Vagina (tissue), 2 donors: ENCODE data around the gene KREMEN2. TPM values are rescaled to one million over a fixed set of nuclear protein-coding genes. Genes with fewer than 3 reads are reported as not detected.

Experiments
- DNase-seq, 2 donors: peaks; one replicate each; pipeline ENCODE4 v3.0.0-alpha.2; 2017; ENCODE audit errors: extremely low spot score in 2 of 2
- H3K27ac ChIP-seq: fragments of 200-600 bp; sonication (generic); one replicate; pipeline ENCODE4 v1.5.1; 2019
- H3K27me3 ChIP-seq: fragments of 200-600 bp; sonication (generic); one replicate; pipeline ENCODE4 v1.5.1; 2019
- H3K36me3 ChIP-seq, 2 donors: fragments of 200-600 bp; sonication (generic); one replicate each; pipeline ENCODE4 v1.5.1; 2017 to 2019
- H3K4me1 ChIP-seq: fragments of 200-600 bp; sonication (generic); one replicate; pipeline ENCODE4 v1.5.1; 2019
- H3K4me3 ChIP-seq, 2 donors: fragments of 200-600 bp; sonication (generic); 1 replicate in 1 of 2; 2 replicates in 1 of 2; pipeline ENCODE4 v1.5.1; 2016 to 2019
- H3K9me3 ChIP-seq: fragments of 200-600 bp; sonication (generic); one replicate; pipeline ENCODE4 v1.5.1; 2019
- POLR2A ChIP-seq, 2 donors: fragments of 450-650 bp; IDR thresholded peaks; one replicate each; pipeline ENCODE4 v1.6.1; 2017; ENCODE audit warnings: antibody characterized with exemption in 2 of 2, mild to moderate bottlenecking in 2 of 2, moderate library complexity in 2 of 2
- POLR2AphosphoS5 ChIP-seq, 2 donors: sonication (generic); formaldehyde crosslinking; IDR thresholded peaks; one replicate each; pipeline ENCODE4 v1.9.0; 2017; ENCODE audit warnings: antibody characterized with exemption in 2 of 2, mild to moderate bottlenecking in 2 of 2, low read depth in 1 of 2; ENCODE audit not compliant: insufficient read depth in 1 of 2
- intact Hi-C: fragments of 100-400 bp; cut with DNase I; formaldehyde crosslinking; loops from one replicate; pipeline ENCODE4 v1.15.1; 2023
- total RNA-seq: library from RNA; depleted of rRNA; stranded (reverse); fragments of >200 nt; gene quantifications from one replicate; pipeline ENCODE4 v1.2.3, GENCODE V29; 2016
- TF ChIP-seq, protein P1 (sequence below), 3 experiments: fragments of 450-650 bp in 2 of 3; fragments of 200-600 bp in 1 of 3; sonication (generic) in 1 of 3; IDR thresholded peaks; one replicate each; pipeline ENCODE4 v1.5.1; 2017 to 2019; ENCODE audit warnings: antibody characterized with exemption in 3 of 3, mild to moderate bottlenecking in 2 of 3, moderate library complexity in 2 of 3

KREMEN2 gene
- total RNA-seq, 1 donor from 2014 or later, result not detected

DNA sequence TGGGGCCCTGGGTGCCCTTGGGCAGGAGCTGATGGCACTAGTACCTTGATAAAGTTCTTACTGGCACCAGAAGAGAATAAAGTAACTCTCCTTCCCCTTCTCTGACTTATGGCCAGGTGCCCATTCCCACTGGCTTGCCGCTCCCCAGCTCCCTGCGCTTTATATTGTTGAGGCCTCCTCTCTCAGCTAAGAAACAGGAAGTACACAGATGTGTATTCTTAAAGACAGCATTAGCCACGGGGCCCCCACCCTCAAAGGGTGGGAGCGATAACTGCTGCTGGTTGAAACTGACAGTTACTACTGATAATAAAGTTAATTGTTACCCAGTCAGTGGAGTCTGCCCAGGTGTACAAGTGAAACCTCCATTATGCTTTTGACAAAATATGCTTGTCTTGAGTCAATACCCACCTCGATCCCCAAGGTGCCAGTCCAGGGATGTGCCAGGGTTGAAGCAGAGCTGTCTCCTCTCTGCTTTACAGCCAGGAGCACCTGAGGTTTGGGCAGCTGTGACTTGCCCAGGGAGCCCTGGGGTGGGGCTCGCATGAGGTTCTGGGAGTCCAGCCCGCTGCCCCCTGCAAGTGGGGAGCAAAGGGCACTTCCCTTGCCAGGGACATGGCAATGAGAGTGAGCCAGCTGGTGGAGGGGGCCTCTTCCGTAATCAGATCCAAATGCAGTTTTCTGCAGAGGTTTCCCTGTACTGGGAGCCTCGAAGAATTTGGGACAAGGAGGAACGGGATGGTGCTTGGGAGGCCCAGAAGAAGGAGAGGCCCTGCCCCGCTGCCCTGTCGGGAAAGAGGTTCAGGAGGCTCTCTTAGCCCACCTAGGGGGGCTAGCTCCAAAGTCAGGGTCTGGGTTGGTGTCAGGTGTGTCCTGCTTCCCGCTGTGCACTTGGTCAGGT lies 43.2 kb downstream of the KREMEN2 start:
- peaks cover 7% of the 10 kb centered on the region for H3K27me3 ChIP-seq

DNA sequence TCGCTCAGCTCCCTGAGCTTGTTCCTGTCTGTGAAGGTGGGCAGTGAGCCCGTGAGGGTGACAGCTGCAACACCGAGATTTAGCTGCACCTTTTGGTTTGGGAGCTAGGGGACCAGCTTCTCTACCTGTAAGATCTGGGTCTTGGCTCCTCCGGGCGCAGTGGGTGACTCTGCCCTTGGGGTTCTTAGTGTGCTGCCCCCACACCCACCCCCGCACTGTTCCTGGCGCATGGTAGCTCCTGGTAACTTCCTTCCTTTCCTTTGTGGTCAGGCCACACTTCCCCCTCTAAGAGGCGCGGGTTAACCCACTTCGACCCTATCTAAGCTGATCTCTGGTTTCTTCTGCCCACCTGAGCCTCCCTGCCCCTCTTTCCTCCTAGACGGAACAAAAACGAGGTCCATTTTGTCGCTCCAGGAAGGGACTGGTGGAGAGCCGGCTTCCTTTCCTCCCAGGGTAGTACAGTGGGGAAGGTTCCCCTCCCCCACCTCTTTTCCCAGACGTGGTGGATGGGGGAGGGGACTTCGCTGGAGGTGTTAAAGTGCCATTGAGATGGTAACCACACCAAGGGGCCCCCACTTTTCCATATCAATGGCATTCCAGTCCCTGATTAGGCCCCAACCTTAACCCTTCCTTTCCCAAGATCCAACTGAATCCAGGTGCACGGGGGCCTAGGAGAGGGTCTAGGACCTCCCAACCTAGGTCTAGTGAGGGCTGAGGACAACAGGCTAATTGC lies 44.0 kb downstream of the KREMEN2 start:
- DNase-seq, result no peak
- intact Hi-C loops, result no loop called here
- Histone ChIP-seq H3K4me1 (peaks cover 8% of the 10 kb centered on the region), H3K36me3 (no peaks in the 10 kb centered on the region), H3K9me3 (no peaks in the 10 kb centered on the region), H3K27ac (no peak overlapping the region), H3K4me3 (no peak overlapping the region), H3K27me3 (peaks cover 11% of the 10 kb centered on the region)
- TF ChIP-seq POLR2A (IDR thresholded peaks at IDR 0.05) (no peak), POLR2AphosphoS5 (IDR thresholded peaks at IDR 0.05; ENCODE audit: insufficient read depth in 1 of 2, low read depth in 1 of 2) (no peak)
- TF ChIP-seq, protein P1, sequence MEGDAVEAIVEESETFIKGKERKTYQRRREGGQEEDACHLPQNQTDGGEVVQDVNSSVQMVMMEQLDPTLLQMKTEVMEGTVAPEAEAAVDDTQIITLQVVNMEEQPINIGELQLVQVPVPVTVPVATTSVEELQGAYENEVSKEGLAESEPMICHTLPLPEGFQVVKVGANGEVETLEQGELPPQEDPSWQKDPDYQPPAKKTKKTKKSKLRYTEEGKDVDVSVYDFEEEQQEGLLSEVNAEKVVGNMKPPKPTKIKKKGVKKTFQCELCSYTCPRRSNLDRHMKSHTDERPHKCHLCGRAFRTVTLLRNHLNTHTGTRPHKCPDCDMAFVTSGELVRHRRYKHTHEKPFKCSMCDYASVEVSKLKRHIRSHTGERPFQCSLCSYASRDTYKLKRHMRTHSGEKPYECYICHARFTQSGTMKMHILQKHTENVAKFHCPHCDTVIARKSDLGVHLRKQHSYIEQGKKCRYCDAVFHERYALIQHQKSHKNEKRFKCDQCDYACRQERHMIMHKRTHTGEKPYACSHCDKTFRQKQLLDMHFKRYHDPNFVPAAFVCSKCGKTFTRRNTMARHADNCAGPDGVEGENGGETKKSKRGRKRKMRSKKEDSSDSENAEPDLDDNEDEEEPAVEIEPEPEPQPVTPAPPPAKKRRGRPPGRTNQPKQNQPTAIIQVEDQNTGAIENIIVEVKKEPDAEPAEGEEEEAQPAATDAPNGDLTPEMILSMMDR (IDR thresholded peaks at IDR 0.05), result no peak

More for the DNA sequence above, 43.2 kb downstream of the KREMEN2 start:
- Histone ChIP-seq H3K27ac (no peak overlapping the region), H3K4me3 (no peak overlapping the region), H3K4me1 (peaks cover 8% of the 10 kb centered on the region), H3K36me3 (no peaks in the 10 kb centered on the region), H3K9me3 (no peaks in the 10 kb centered on the region)
- no peak for TF ChIP-seq POLR2AphosphoS5 (IDR thresholded peaks at IDR 0.05; ENCODE audit: insufficient read depth in 1 of 2, low read depth in 1 of 2)
- TF ChIP-seq, protein P1 (IDR thresholded peaks at IDR 0.05), result no peak
- intact Hi-C loops, result no loop called here
- no peak for DNase-seq

DNA sequence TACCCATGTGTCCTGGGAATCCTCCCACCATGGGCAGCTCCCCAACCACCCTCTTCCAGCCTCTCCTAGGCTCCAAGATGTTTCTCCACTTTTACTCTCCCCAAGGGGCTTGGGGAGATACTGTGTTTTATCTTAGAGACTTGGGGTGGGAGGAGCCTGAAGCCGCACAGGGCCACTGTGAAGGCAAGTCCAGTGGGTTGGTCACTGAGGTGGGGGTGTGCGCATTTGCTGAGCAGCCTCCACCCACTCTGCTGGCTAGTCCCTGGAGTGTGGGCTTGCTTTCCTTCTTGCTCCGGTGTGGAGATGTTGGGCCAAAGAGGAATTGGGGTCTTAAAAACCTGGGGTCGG lies 44.6 kb downstream of the KREMEN2 start:
- DNase-seq, result no peak
- Histone ChIP-seq H3K4me3 (no peak overlapping the region), H3K27ac (no peak overlapping the region), H3K36me3 (no peaks in the 10 kb centered on the region), H3K27me3 (peaks cover 11% of the 10 kb centered on the region), H3K4me1 (peaks cover 8% of the 10 kb centered on the region), H3K9me3 (no peaks in the 10 kb centered on the region)
- TF ChIP-seq POLR2AphosphoS5 (IDR thresholded peaks at IDR 0.05; ENCODE audit: insufficient read depth in 1 of 2, low read depth in 1 of 2) (no peak), POLR2A (IDR thresholded peaks at IDR 0.05) (no peak)
- TF ChIP-seq, protein P1 (IDR thresholded peaks at IDR 0.05), result no peak
- intact Hi-C loops, result no loop called here

DNA sequence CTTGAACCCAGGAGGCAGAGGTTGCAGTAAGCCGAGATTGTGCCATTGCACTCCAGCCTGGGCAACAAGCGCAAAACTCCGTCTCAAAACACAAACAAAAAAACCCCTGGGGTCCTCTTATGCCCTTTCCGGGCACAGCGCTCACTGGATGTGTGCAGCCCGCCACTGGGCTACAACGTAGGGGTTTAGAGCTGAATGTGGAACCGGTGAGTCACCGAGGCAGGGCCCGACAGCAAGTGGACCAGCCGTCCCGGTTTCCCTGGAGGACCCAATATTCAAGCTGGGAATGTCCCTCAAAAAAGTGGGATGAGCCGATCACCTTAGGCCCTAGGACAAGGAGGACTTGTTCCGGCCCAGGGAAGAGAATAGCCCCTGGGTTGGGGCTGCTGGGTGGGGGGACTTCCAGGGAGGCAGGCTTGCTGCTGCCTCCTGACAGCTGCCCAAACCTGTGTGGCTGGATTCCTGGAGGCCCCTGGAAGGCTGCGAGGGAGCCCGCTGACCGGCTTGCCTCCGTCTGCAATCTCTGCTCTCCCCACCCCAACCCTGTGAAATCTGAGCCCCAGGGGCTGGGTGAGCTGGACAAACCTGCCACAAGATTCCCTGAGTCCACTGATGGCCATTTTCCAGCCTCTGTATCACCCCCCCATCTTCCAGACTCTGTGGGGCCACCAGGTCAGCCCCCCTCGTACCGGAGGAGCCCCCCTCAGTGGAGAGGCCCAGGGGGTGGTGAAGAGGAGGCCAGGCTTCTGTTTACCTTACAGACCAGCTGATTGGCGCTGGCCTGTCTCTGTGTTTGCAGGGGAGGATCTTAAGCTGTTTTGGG lies 45.7 kb downstream of the KREMEN2 start:
- intact Hi-C loops, result no loop called here
- Histone ChIP-seq H3K36me3 (no peaks in the 10 kb centered on the region), H3K27me3 (peaks cover 11% of the 10 kb centered on the region), H3K4me1 (peaks cover 7% of the 10 kb centered on the region), H3K9me3 (no peaks in the 10 kb centered on the region), H3K27ac (no peak overlapping the region), H3K4me3 (no peak overlapping the region)
- no peak for DNase-seq
- TF ChIP-seq POLR2A (IDR thresholded peaks at IDR 0.05) (no peak), POLR2AphosphoS5 (IDR thresholded peaks at IDR 0.05; ENCODE audit: insufficient read depth in 1 of 2, low read depth in 1 of 2) (no peak)
- TF ChIP-seq, protein P1 (IDR thresholded peaks at IDR 0.05), result no peak
